HepG2 (cell line): ENCODE measurements around the gene SLA2. TPM values are rescaled to one million over a fixed set of nuclear protein-coding genes. Genes with fewer than 3 reads are reported as not detected.

Experiments used
- ATAC-seq: fragments of 200-7000 bp; cut with Tn5 transposase; 3 replicates; pipeline ENCODE4 v1.9.1; 2020; ENCODE audit warnings: mild to moderate bottlenecking, moderate library complexity
- BruUV-seq: library from RNA; stranded (reverse); fragments of 400-500 nt; replicated peaks from 2 replicates; lab custom pipeline; 2021; lab: Mats Ljungman, UMichigan
- CTCF ChIA-PET: fragments of 300-600 bp; formaldehyde crosslinking; extraction: SDS; loops from one replicate; lab custom pipeline; 2021; ENCODE audit warnings: low total read pairs, inconsistent platforms, low intra/inter-chr PET ratio; lab: Yijun Ruan, JAX
- POLR2A ChIA-PET: fragments of 350-600 bp; sonication (Branson Sonifier 250); formaldehyde crosslinking; loops from one replicate; lab custom pipeline; 2020; ENCODE audit warnings: antibody characterized with exemption, inconsistent platforms; lab: Yijun Ruan, JAX
- DNase-seq: peaks from one replicate; pipeline ENCODE4 v3.0.0-alpha.2; 2015; ENCODE audit warnings: low spot score
- FAIRE-seq: peaks from 3 replicates; lab custom pipeline; 2011; peaks lifted over from hg19 to GRCh38; lab: Jason Lieb, UNC
- H2AFZ ChIP-seq: one replicate; pipeline ENCODE4 v1.6.1; 2011; ENCODE audit warnings: low read length, inconsistent platforms
- H3K27ac ChIP-seq: fragments of 300-600 bp; 3 replicates; pipeline ENCODE4 v1.8.0; 2011; ENCODE audit warnings: mixed run types, mild to moderate bottlenecking, mixed read lengths, low read length, inconsistent platforms; ENCODE audit not compliant: insufficient read depth; ENCODE audit errors: extremely low read length
- H3K27me3 ChIP-seq, 2 experiments: fragments of 200-600 bp in 1 of 2; 2 replicates in 1 of 2; 3 replicates in 1 of 2; pipeline versions ENCODE4 v1.6.0 to v1.8.0; 2011; ENCODE audit warnings: low read length in 2 of 2, mild to moderate bottlenecking in 2 of 2, moderate library complexity in 2 of 2, inconsistent platforms in 1 of 2; ENCODE audit not compliant: insufficient read depth in 2 of 2, control insufficient read depth in 1 of 2
- H3K36me3 ChIP-seq, 2 experiments: fragments of 200-600 bp in 1 of 2; replicated peaks in 1 of 2; 2 replicates in 1 of 2; 3 replicates in 1 of 2; pipeline versions ENCODE4 v1.5.1 to v1.8.0; 2011; ENCODE audit warnings: low read length in 2 of 2, inconsistent platforms in 1 of 2; ENCODE audit not compliant: insufficient read depth in 2 of 2, control insufficient read depth in 1 of 2
- H3K4me1 ChIP-seq: 2 replicates; pipeline ENCODE4 v1.5.1; 2012; ENCODE audit warnings: low read length, inconsistent platforms; ENCODE audit not compliant: insufficient read depth
- H3K4me2 ChIP-seq: 2 replicates; pipeline ENCODE4 v1.6.0; 2011; ENCODE audit warnings: low read depth, low read length, inconsistent platforms
- H3K4me3 ChIP-seq, 3 experiments: fragments of 200-600 bp in 1 of 3; sonication (generic), shearing (Covaris generic) in 1 of 3; replicated peaks in 1 of 3; 2 replicates each; pipeline ENCODE4 v1.5.1; 2011 to 2016; ENCODE audit warnings: low read length in 3 of 3, inconsistent platforms in 2 of 3, low read depth in 2 of 3, mild to moderate bottlenecking in 2 of 3, control low read depth in 1 of 3, mixed read lengths in 1 of 3; ENCODE audit not compliant: insufficient read depth in 1 of 3
- H3K79me2 ChIP-seq: one replicate; pipeline ENCODE4 v1.6.1; 2011; ENCODE audit warnings: low read length, inconsistent platforms; ENCODE audit not compliant: insufficient read depth
- H3K9ac ChIP-seq: 2 replicates; pipeline ENCODE4 v1.6.0; 2011; ENCODE audit warnings: mild to moderate bottlenecking, low read depth, low read length, inconsistent platforms; ENCODE audit not compliant: insufficient read depth
- H3K9me3 ChIP-seq: 2 replicates; pipeline ENCODE4 v1.5.1; 2012; ENCODE audit warnings: mild to moderate bottlenecking, low read length
- H4K20me1 ChIP-seq: 2 replicates; pipeline ENCODE4 v1.6.0; 2011; ENCODE audit warnings: inconsistent platforms, mild to moderate bottlenecking, low read length, moderate library complexity; ENCODE audit not compliant: insufficient read depth
- ARID2 ChIP-seq: sonication (generic); formaldehyde crosslinking; IDR thresholded peaks from 2 replicates; pipeline ENCODE4 v1.8.1; 2022; ENCODE audit warnings: mild to moderate bottlenecking, missing genetic modification reagents, borderline replicate concordance
- BRD4 ChIP-seq: sonication (generic); formaldehyde crosslinking; IDR thresholded peaks from 2 replicates; pipeline ENCODE4 v1.4.0; 2020; ENCODE audit warnings: missing genetic modification reagents
- CSRNP1 ChIP-seq: sonication (generic); formaldehyde crosslinking; IDR thresholded peaks from 2 replicates; pipeline ENCODE4 v1.8.1; 2023; ENCODE audit warnings: mild to moderate bottlenecking, missing genetic modification reagents
- ETS1 ChIP-seq: sonication (generic); formaldehyde crosslinking; IDR thresholded peaks from 2 replicates; pipeline ENCODE4 v1.4.0; 2020; ENCODE audit warnings: missing genetic modification reagents
- IKZF5 ChIP-seq: IDR thresholded peaks from 2 replicates; pipeline ENCODE4 v1.6.1; 2018; ENCODE audit warnings: missing genetic modification reagents, mild to moderate bottlenecking, missing compliant biosample characterization
- NCOA2 ChIP-seq: sonication (generic); formaldehyde crosslinking; IDR thresholded peaks from 2 replicates; pipeline ENCODE4 v1.8.0; 2022; ENCODE audit warnings: inconsistent platforms
- NFIC ChIP-seq: IDR thresholded peaks from 2 replicates; pipeline ENCODE4 v1.6.1; 2012; ENCODE audit warnings: mild to moderate bottlenecking, low read length, inconsistent platforms
- ONECUT2 ChIP-seq: sonication (generic); formaldehyde crosslinking; IDR thresholded peaks from 2 replicates; pipeline ENCODE4 v1.4.0; 2020; ENCODE audit warnings: missing genetic modification reagents
- RBAK ChIP-seq: sonication (generic); formaldehyde crosslinking; IDR thresholded peaks from 2 replicates; pipeline ENCODE4 v1.5.1; 2020; ENCODE audit warnings: mild to moderate bottlenecking, missing genetic modification reagents
- RBM22 ChIP-seq: fragments of 200-400 bp; formaldehyde crosslinking; optimal IDR thresholded peaks from 2 replicates; pipeline ENCODE3; 2017; ENCODE audit warnings: mild to moderate bottlenecking, low read length, moderate library complexity
- SETDB1 ChIP-seq: sonication (generic); formaldehyde crosslinking; IDR thresholded peaks from 2 replicates; pipeline ENCODE4 v1.5.1; 2020; ENCODE audit warnings: missing genetic modification reagents, mild to moderate bottlenecking, borderline replicate concordance
- SOX13 ChIP-seq, 3 experiments: fragments of 450-650 bp in 1 of 3; sonication (generic) in 1 of 3; formaldehyde crosslinking in 1 of 3; IDR thresholded peaks in 2 of 3; conservative IDR thresholded peaks in 1 of 3; 2 replicates each; pipeline versions ENCODE4 v1.5.0 to v1.6.1; 2016 to 2020; ENCODE audit warnings: antibody characterized with exemption in 1 of 3, mild to moderate bottlenecking in 1 of 3, missing compliant biosample characterization in 1 of 3, missing genetic modification reagents in 1 of 3, moderate library complexity in 1 of 3
- ZNF337 ChIP-seq: sonication (generic); formaldehyde crosslinking; IDR thresholded peaks from 2 replicates; pipeline ENCODE4 v1.5.1; 2020; ENCODE audit warnings: missing genetic modification reagents, low read depth, mild to moderate bottlenecking, borderline replicate concordance
- ZNF652 ChIP-seq: IDR thresholded peaks from 2 replicates; pipeline ENCODE4 v1.6.1; 2016; ENCODE audit warnings: low read depth, borderline replicate concordance
- ZNF704 ChIP-seq: sonication (generic); formaldehyde crosslinking; IDR thresholded peaks from 2 replicates; pipeline ENCODE4 v1.8.1; 2023; ENCODE audit warnings: mild to moderate bottlenecking, inconsistent platforms, moderate library complexity, missing genetic modification reagents, borderline replicate concordance
- ZNF772 ChIP-seq: sonication (generic); formaldehyde crosslinking; IDR thresholded peaks from 2 replicates; pipeline ENCODE4 v1.5.0; 2020; ENCODE audit warnings: mild to moderate bottlenecking, missing genetic modification reagents
- WGBS: methylation state at CpG from one replicate; pipeline ENCODE4 v1.1.6; 2017; ENCODE audit warnings: low lambda C conversion rate; 5-methylcytosine and 5-hydroxymethylcytosine counted together
- in situ Hi-C: cut with HindIII; loops from 2 replicates; pipeline ENCODE4 v1.10.0; 2017; ENCODE audit warnings: low pct_unique_long_range_greater_than_20kb; ENCODE audit not compliant: extremely low pct_ligation_motif_present
- intact Hi-C: fragments of 100-400 bp; cut with micrococcal nuclease; formaldehyde crosslinking; loops from one replicate; pipeline ENCODE4 v1.10.0; 2022; ENCODE audit not compliant: unreplicated experiment
- polyA plus RNA-seq, 8 experiments: library from polyadenylated mRNA; depleted of rRNA in 3 of 8; stranded (reverse) in 7 of 8; unstranded in 1 of 8; fragments of >200 nt; fragmentation: Illumina TruSeq in 4 of 8; extraction: Trizol in 4 of 8; gene quantifications; 2 replicates each; pipeline versions ENCODE4 v1.2.1 to v1.2.3, GENCODE V29; 2011 to 2016; ENCODE audit warnings: low read depth in 4 of 8, missing spikeins in 1 of 8, mixed read lengths in 1 of 8; ENCODE audit not compliant: insufficient read depth in 1 of 8
- total RNA-seq, 5 experiments: library from RNA; depleted of rRNA; stranded (reverse); fragments of >200 nt; fragmentation: Illumina TruSeq; extraction: Trizol; gene quantifications; 2 replicates each; pipeline ENCODE4 v1.2.3, GENCODE V29; 2016; ENCODE audit warnings: low read depth in 1 of 5

The SLA2 gene
- total and polyA plus RNA-seq, 2 of the 13 experiments (the other 11 are each of a cell fraction or from before 2014, with no cell fraction given): 1.6 to 3.6 TPM

GRCh38 chr20:36573103-36573797, 72.7 kb downstream of the SLA2 start, which contains the start of gene TGIF2 (continued):
- peak; percentile 53; the same call in 1 of the 2 replicates for TF ChIP-seq BRD4 (CRISPR knock-in tag)

GRCh38 chr20:36572701-36573102, 73.3 kb downstream of the SLA2 start:
- CTCF ChIA-PET: no interaction called here
- peak overlapping the region; percentile 87 for H3K9ac ChIP-seq
- no peak for TF ChIP-seq ZNF337 (CRISPR knock-in tag)
- 0 out of 2 replicates have a peak, but pooled peaks have one; percentile 20 for TF ChIP-seq ONECUT2 (CRISPR knock-in tag)
- TF ChIP-seq CSRNP1 (CRISPR knock-in tag): peak; percentile 21; the same call in 1 of the 2 replicates
- no peak for TF ChIP-seq SOX13 (IDR thresholded peaks at IDR 0.05)
- no peak for TF ChIP-seq SOX13 (CRISPR knock-in tag; conservative IDR thresholded peaks at IDR 0.05 in 1 of 2, IDR thresholded peaks at IDR 0.05 in 1 of 2)
- TF ChIP-seq NCOA2: no peak
- no peak; the same call in 1 of the 2 replicates for TF ChIP-seq ZNF704 (CRISPR knock-in tag)
- TF ChIP-seq ZNF652 (CRISPR knock-in tag): no peak
- TF ChIP-seq ZNF772: peak; percentile 24
- no peak for TF ChIP-seq ARID2 (CRISPR knock-in tag)
- no peak for TF ChIP-seq ETS1 (CRISPR knock-in tag)
- TF ChIP-seq IKZF5: no peak
- peak; percentile 87 for TF ChIP-seq RBM22
- TF ChIP-seq RBAK (CRISPR knock-in tag): no peak
- no peak for TF ChIP-seq SETDB1 (CRISPR knock-in tag)
- no peak for TF ChIP-seq NFIC

More at GRCh38 chr20:36572701-36573102, 73.3 kb downstream of the SLA2 start:
- POLR2A ChIA-PET: interaction anchor here (0.7 to 9.0 kb wide), 17 partner anchors 10 to 618 kb away, joined by 3 to 167 read pairs (median 5); partner anchors contain the start of genes DSN1, RAB5IF and SCAND1
- H3K4me3 ChIP-seq: peak overlapping the region; percentile 78 to 90 (median 84)
- H3K4me2 ChIP-seq: peak overlapping the region; percentile 99
- H3K36me3 ChIP-seq: no peaks in the 10 kb centered on the region; a peak in 2 of 5 replicates
- H2AFZ ChIP-seq: peak overlapping the region; percentile 4
- H4K20me1 ChIP-seq: peaks cover 19% of the 10 kb centered on the region
- H3K27me3 ChIP-seq: no peaks in the 10 kb centered on the region; a peak in 1 of 5 replicates
- intact Hi-C loops (loop anchor here (1.0 to 10.0 kb wide), 3 partner anchors 16 to 108 kb away; partner anchors contain the start of gene RAB5IF), in situ Hi-C loops (no loop called here)
- DNase-seq (peak; percentile 65), ATAC-seq (peak; percentile 54), FAIRE-seq (no peak)
- H3K79me2 ChIP-seq: peaks cover 37% of the 10 kb centered on the region
- TSS peak; percentile 84 for BruUV-seq
- WGBS: under 1% methylated on average over 20 of the region's 20 CpGs
- peak overlapping the region; percentile 81 for H3K27ac ChIP-seq
- no peaks in the 10 kb centered on the region for H3K9me3 ChIP-seq
- H3K4me1 ChIP-seq: peaks cover 33% of the 10 kb centered on the region
